ENCODE measurements around the gene SYT17.

DNA sequence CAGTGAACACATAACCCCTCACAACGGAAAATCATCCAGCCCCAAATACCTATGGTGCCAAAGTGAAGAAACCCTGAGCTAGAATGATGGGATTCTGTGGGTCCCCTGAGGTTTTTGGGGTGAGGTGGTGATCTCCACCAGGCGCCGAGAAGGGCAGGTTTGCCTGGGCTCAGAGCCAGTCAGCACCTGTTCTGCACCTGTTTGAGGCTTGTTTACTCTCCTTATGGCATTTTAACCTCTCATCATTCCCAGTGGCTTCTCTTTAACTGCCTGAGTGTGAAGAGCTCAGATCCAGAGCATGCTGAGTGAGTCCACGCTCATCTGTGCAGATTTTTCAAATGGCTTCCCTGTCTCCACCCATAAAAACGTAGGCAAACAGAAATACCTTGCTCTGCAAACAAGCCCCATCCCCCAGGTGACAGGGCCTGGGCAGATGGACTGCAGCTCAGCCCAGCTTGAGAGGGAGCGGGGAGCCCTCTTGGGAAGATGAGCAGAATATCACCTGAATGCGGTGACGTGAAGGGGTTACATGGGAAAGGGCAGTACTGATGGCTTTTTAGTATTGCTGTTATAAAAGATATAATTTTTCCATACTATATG lies 77.4 kb downstream of the SYT17 start:
- no peak for TF ChIP-seq EZH2phosphoT487 (IDR thresholded peaks at IDR 0.05; ENCODE audit: borderline replicate concordance)
- TF ChIP-seq, protein P1, sequence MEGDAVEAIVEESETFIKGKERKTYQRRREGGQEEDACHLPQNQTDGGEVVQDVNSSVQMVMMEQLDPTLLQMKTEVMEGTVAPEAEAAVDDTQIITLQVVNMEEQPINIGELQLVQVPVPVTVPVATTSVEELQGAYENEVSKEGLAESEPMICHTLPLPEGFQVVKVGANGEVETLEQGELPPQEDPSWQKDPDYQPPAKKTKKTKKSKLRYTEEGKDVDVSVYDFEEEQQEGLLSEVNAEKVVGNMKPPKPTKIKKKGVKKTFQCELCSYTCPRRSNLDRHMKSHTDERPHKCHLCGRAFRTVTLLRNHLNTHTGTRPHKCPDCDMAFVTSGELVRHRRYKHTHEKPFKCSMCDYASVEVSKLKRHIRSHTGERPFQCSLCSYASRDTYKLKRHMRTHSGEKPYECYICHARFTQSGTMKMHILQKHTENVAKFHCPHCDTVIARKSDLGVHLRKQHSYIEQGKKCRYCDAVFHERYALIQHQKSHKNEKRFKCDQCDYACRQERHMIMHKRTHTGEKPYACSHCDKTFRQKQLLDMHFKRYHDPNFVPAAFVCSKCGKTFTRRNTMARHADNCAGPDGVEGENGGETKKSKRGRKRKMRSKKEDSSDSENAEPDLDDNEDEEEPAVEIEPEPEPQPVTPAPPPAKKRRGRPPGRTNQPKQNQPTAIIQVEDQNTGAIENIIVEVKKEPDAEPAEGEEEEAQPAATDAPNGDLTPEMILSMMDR (conservative IDR thresholded peaks at IDR 0.05; ENCODE audit: low read length), result no peak

Data from Loucy (cell line).